Posterior vena cava (tissue), 2 donors: ENCODE results near the gene AKAP13. TPM values are rescaled to one million over a fixed set of nuclear protein-coding genes. Genes with fewer than 3 reads are reported as not detected.
A peak's percentile ranks its signal among the peaks of the same experiment; 100 is the strongest.

Experiments used
- DNase-seq: peaks from one replicate; pipeline ENCODE4 v3.0.0-alpha.2; 2020; ENCODE audit warnings: low spot score
- intact Hi-C, 2 donors: fragments of 100-400 bp; cut with DNase I; formaldehyde crosslinking; loops; one replicate each; pipeline versions ENCODE4 v1.14.1 to v1.14.2; 2022 to 2023
- total RNA-seq, 2 donors: library from RNA; stranded (reverse); fragmentation: NEBNext Ultra II Directional; extraction: Animal tissue kit (Norgen Biotek cat#: 25700); gene quantifications; one replicate each; pipeline ENCODE4 v1.2.1, GENCODE V29; 2021
- donor health status: DM: yes; HTN: yes; CAD: no.
- donor health status: DM: yes; HTN: yes; CAD: no.

The AKAP13 gene
- total RNA-seq, 2 donors from 2014 or later = 214 TPM

GRCh38 chr15:85403745-85404144, 23.3 kb downstream of the AKAP13 start:
- intact Hi-C loops = no loop called here
- no peak for DNase-seq

- no peak for DNase-seq
- intact Hi-C loops = no loop called here
Measured at GRCh38 chr15:85404176-85404917, 23.9 kb downstream of the AKAP13 start.

DNA sequence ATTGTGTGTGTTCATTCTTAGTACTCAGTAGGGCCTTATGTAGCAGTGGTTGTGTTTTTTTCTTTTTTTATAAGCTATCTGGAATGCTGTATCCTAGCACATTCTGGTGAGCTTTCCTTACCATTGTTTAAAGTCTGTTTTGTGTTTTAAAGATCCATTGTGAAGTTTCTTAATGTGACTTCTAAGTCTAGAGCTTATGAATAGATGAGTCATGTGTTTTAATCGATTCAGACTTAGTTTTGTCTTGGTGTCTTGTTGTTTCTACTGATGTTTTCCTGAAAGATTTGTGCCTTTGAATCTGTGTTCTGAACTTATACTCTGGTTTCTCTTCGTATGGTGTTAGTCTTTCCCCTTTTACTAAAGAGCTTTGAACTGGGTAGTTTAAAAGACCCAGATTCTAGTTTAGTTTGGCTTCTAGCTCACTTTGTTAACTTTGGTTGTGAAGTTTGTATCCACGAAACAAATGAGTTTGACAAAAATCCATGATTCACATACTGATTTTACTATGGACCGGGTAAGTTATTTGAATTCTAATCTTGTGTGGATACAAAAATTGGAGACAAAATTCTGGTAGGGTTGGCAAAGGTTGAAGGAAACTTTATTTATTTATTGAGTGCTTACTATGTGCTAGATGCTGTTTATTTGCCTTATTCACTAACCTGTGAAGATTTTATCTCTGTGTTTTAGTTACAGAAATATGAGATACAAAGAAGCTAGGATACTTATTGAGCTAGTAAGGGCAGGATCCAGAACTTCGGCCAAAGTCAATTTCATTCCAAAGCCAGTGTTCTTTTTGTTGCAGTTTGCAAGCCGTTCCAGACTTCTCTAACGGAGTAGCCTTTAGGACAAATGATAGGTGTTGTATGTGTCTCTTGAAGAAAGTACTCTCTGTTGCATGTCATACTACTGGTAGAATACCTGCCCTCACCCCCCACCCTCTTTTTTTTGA, 24.8 kb downstream of the AKAP13 start:
- intact Hi-C loops = no loop called here
- DNase-seq = no peak

DNA sequence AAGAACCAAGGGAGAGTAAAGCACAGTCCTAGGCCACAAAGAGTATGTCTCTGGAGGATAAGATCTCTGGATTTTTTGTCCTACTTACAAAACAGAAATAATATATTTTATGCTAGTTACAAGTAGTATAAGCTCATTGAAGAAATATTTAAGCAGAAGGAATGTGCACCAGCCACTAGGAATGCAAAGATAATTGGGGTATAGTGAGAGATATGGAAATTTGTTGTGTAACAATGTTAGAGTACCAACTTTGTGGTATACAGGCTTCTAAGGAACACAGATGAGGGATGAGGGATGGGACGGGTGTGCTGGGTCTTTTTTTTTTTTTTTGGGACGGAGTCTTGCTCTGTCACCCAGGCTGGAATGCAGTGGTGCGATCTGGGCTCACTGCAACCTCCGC, 26.5 kb downstream of the AKAP13 start:
- intact Hi-C loops = no loop called here
- DNase-seq = no peak

- intact Hi-C loops = no loop called here
- no peak for DNase-seq
Measured at GRCh38 chr15:85407421-85408269, 27.2 kb downstream of the AKAP13 start.

DNA sequence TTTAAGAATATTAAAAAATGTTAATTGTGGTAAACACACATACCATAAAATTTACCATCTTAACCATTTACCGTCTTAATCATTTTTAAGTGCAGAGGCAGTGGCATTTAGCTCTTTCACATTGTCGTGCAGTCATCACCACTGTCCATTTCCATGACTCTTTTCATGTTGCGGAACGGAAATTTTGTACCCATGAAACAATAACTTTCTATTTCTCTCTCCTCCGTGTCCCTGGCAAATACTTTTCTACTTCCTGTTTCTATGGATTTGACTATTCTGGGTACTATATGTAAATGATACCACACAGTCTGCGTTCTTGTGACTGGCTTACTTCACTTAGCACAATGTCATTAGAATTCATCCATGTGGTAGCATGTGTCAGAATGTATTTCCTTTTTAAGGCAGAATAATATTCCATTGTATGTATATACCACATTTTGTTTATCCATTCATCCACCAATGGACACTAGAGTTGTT, 27.9 kb downstream of the AKAP13 start:
- no peak for DNase-seq
- intact Hi-C loops = no loop called here

DNA sequence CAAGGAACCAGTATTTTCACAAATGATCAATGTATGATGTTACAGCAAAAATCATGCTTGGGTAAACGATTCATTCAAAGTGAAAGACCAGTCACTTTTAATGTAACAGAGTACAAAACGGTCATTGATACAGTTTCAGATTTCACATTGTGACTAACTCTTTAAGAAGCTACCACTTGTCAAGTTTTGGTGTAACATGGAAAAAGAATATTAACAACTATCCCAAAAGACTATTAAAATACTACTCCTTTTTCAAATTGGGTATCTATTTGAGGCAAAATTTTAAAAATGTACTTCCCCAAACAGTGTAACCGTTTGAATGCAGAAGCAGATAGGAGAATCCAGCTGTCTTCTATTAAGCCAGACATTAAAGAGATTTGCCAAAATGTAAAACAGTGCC, 31.7 kb downstream of the AKAP13 start:
- DNase-seq = no peak
- intact Hi-C loops = loop anchor here (5.0 to 10.0 kb wide), 2 partner anchors 50 to 77 kb away; no protein-coding TSS in a partner anchor

GRCh38 chr15:85412956-85413854, 32.8 kb downstream of the AKAP13 start:
- intact Hi-C loops = loop anchor here (5.0 to 10.0 kb wide), 2 partner anchors 49 to 78 kb away; no protein-coding TSS in a partner anchor
- DNase-seq = peak; percentile 83

- DNase-seq = no peak
- intact Hi-C loops = loop anchor here (5.0 to 10.0 kb wide), 2 partner anchors 48 to 79 kb away; no protein-coding TSS in a partner anchor
Measured at GRCh38 chr15:85414037-85414436, 33.6 kb downstream of the AKAP13 start.

GRCh38 chr15:85414495-85414894, 34.1 kb downstream of the AKAP13 start:
- DNase-seq = no peak
- intact Hi-C loops = loop anchor here (5.0 to 10.0 kb wide), 2 partner anchors 48 to 80 kb away; no protein-coding TSS in a partner anchor

GRCh38 chr15:85414991-85415390, 34.6 kb downstream of the AKAP13 start:
- no peak for DNase-seq
- intact Hi-C loops = loop anchor here (5.0 to 10.0 kb wide), 2 partner anchors 47 to 80 kb away; no protein-coding TSS in a partner anchor

- intact Hi-C loops = loop anchor here in 1 of 2 donors (10.0 kb wide), 1 partner anchor 81 kb away; no protein-coding TSS in a partner anchor
- DNase-seq = no peak
Measured at GRCh38 chr15:85415783-85416182, 35.4 kb downstream of the AKAP13 start.

- no peak for DNase-seq
- intact Hi-C loops = loop anchor here in 1 of 2 donors (10.0 kb wide), 1 partner anchor 82 kb away; no protein-coding TSS in a partner anchor
Measured at GRCh38 chr15:85417276-85417675, 36.9 kb downstream of the AKAP13 start.

DNA sequence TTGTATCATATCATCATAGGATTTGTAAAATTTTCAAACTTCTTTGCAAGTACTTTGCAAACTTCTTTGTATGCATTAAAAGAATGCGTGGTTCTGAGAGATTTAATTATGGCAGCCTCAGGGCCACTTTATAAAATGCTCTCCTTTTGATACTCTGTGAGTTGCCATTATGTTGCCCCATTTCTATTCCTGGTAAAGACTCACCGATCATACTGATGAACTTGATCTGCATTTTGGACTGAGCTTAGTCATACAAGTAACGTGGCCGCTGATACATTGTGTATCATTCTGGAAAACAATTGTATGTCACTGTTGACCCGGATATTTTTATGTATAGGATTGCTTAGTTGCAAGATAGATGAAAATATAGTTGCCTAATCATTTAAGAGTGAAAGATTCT, 38.8 kb downstream of the AKAP13 start:
- no peak for DNase-seq
- intact Hi-C loops = loop anchor here in 1 of 2 donors (10.0 kb wide), 1 partner anchor 84 kb away; no protein-coding TSS in a partner anchor

- no peak for DNase-seq
- intact Hi-C loops = no loop called here
Measured at GRCh38 chr15:85421116-85421925, 40.9 kb downstream of the AKAP13 start.

DNA sequence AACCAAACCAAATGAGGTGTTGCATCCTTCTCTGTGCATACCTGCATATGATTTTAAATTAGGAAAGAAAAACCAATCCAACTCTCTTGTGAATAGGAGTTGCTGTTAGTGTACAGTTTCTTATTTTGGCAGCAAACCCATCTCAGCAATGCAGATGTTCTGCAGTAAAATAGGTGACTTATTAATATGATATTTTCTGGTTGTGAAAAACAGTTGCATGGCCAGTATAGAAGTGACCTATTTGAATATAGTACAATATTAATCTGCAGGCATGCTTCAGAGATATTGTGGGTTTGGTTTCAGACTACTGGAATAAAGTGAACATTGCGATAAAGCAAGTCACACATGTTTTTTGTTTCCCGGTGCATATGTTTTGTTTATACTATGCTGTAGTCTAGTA, 42.2 kb downstream of the AKAP13 start:
- no peak for DNase-seq
- intact Hi-C loops = no loop called here

DNA sequence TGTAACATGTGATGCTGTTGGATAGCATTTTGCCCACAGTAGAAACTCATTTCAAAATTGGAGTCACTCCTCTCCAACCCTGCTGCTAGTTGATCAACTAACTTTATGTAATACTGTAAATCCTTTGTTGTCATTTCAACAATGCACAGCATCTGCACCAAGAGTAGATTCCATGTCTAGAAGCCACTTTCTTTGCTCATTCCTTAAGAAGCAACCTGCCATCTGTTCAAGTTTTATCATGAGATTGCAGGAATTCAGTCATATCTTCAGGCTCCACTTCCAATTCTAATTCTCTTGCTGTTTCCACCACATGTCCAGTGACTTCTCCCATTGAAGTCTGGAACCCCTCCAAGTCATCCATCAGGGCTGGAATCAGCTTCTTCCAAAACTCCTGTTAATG, 42.9 kb downstream of the AKAP13 start:
- DNase-seq = no peak
- intact Hi-C loops = no loop called here
